ENCODE measurements around the gene HOXD9. TPM values are rescaled to one million over a fixed set of nuclear protein-coding genes. Genes with fewer than 3 reads are reported as not detected.

Gene HOXD9
- polyA plus RNA-seq, 1 donor from 2014 or later = not detected

GRCh38 chr2:176158186-176158591, 35.7 kb downstream of the HOXD9 start:
- no peaks in the 10 kb centered on the region for H4K20me1 ChIP-seq (ENCODE audit: insufficient read depth)
- H3K9ac ChIP-seq (ENCODE audit: low read length) = no peak overlapping the region
- H3K4me3 ChIP-seq (ENCODE audit: low read length) = no peak overlapping the region

GRCh38 chr2:176158855-176159662, 36.5 kb downstream of the HOXD9 start:
- H3K27ac ChIP-seq (ENCODE audit: low read length) = no peak overlapping the region

More at GRCh38 chr2:176158186-176158591, 35.7 kb downstream of the HOXD9 start:
- Histone ChIP-seq H2AFZ (ENCODE audit: low read depth, low read length) (no peak overlapping the region), H3K4me2 (ENCODE audit: low read length) (no peak overlapping the region), H3K36me3 (ENCODE audit: insufficient read depth, low read length) (no peaks in the 10 kb centered on the region), H3K27ac (ENCODE audit: low read length) (no peak overlapping the region), H3K27me3 (ENCODE audit: insufficient read depth, low read depth, low read length) (peaks cover 100% of the 10 kb centered on the region), H3K9me2 (ENCODE audit: insufficient read depth, low read length) (no peaks in the 10 kb centered on the region), H3K79me2 (replicated peaks; ENCODE audit: insufficient read depth, low read length) (no peaks in the 10 kb centered on the region), H3K9me3 (ENCODE audit: low read length) (peaks cover 22% of the 10 kb centered on the region), H3F3A (ENCODE audit: insufficient read depth, low read length, poor library complexity, severe bottlenecking) (no peaks in the 10 kb centered on the region)
- TF ChIP-seq POLR2AphosphoS5 (IDR thresholded peaks at IDR 0.05) = peak; percentile 37
- no peak for TF ChIP-seq TAF1 (IDR thresholded peaks at IDR 0.05; ENCODE audit: low read depth)
- peak; percentile 14 for TF ChIP-seq EZH2 (IDR thresholded peaks at IDR 0.05; ENCODE audit: borderline replicate concordance, insufficient read depth, low read length, poor library complexity, severe bottlenecking)
- TF ChIP-seq MXI1 (conservative IDR thresholded peaks at IDR 0.05; ENCODE audit: poor library complexity, severe bottlenecking) = no peak

GRCh38 chr2:176159663-176160250, 37.2 kb downstream of the HOXD9 start:
- TF ChIP-seq EP300 (conservative IDR thresholded peaks at IDR 0.05; ENCODE audit: poor library complexity, severe bottlenecking) (no peak), EZH2 (IDR thresholded peaks at IDR 0.05; ENCODE audit: borderline replicate concordance, insufficient read depth, low read length, poor library complexity, severe bottlenecking) (no peak), POLR2AphosphoS5 (IDR thresholded peaks at IDR 0.05) (no peak), TAF1 (IDR thresholded peaks at IDR 0.05; ENCODE audit: low read depth) (no peak), REST (IDR thresholded peaks at IDR 0.05; ENCODE audit: borderline replicate concordance) (no peak), CTCF (IDR thresholded peaks at IDR 0.05; ENCODE audit: poor library complexity, severe bottlenecking) (no peak), RAD21 (conservative IDR thresholded peaks at IDR 0.05) (no peak)
- Histone ChIP-seq H3K27ac (ENCODE audit: low read length) (no peak overlapping the region), H3K9ac (ENCODE audit: low read length) (no peak overlapping the region), H3K27me3 (ENCODE audit: insufficient read depth, low read depth, low read length) (peaks cover 100% of the 10 kb centered on the region), H3F3A (ENCODE audit: insufficient read depth, low read length, poor library complexity, severe bottlenecking) (no peaks in the 10 kb centered on the region), H3K36me3 (ENCODE audit: insufficient read depth, low read length) (no peaks in the 10 kb centered on the region), H3K4me3 (ENCODE audit: low read length) (no peak overlapping the region), H2AFZ (ENCODE audit: low read depth, low read length) (no peak overlapping the region), H3K9me3 (ENCODE audit: low read length) (peaks cover 27% of the 10 kb centered on the region), H4K20me1 (ENCODE audit: insufficient read depth) (no peaks in the 10 kb centered on the region), H3K79me2 (replicated peaks; ENCODE audit: insufficient read depth, low read length) (no peaks in the 10 kb centered on the region), H3K4me2 (ENCODE audit: low read length) (no peak overlapping the region), H3K9me2 (ENCODE audit: insufficient read depth, low read length) (no peaks in the 10 kb centered on the region)

More at GRCh38 chr2:176158855-176159662, 36.5 kb downstream of the HOXD9 start:
- peaks cover 28% of the 10 kb centered on the region for H3K9me3 ChIP-seq (ENCODE audit: low read length)
- H3K79me2 ChIP-seq (replicated peaks; ENCODE audit: insufficient read depth, low read length) = no peaks in the 10 kb centered on the region
- H3K27me3 ChIP-seq (ENCODE audit: insufficient read depth, low read depth, low read length) = peaks cover 100% of the 10 kb centered on the region
- no peak overlapping the region for H2AFZ ChIP-seq (ENCODE audit: low read depth, low read length)
- no peaks in the 10 kb centered on the region for H3F3A ChIP-seq (ENCODE audit: insufficient read depth, low read length, poor library complexity, severe bottlenecking)
- no peaks in the 10 kb centered on the region for H4K20me1 ChIP-seq (ENCODE audit: insufficient read depth)
- no peak overlapping the region for H3K4me3 ChIP-seq (ENCODE audit: low read length)
- no peaks in the 10 kb centered on the region for H3K36me3 ChIP-seq (ENCODE audit: insufficient read depth, low read length)
- no peak overlapping the region for H3K9ac ChIP-seq (ENCODE audit: low read length)
- no peak overlapping the region for H3K4me2 ChIP-seq (ENCODE audit: low read length)
- H3K9me2 ChIP-seq (ENCODE audit: insufficient read depth, low read length) = no peaks in the 10 kb centered on the region
- TF ChIP-seq SMC3 (conservative IDR thresholded peaks at IDR 0.05; ENCODE audit: poor library complexity) (no peak), EP300 (conservative IDR thresholded peaks at IDR 0.05; ENCODE audit: poor library complexity, severe bottlenecking) (no peak), TAF1 (IDR thresholded peaks at IDR 0.05; ENCODE audit: low read depth) (no peak), CTCF (IDR thresholded peaks at IDR 0.05; ENCODE audit: poor library complexity, severe bottlenecking) (no peak)

All from neural cell (in vitro differentiated cells).